ENCODE data around the gene ZNF789.

DNA sequence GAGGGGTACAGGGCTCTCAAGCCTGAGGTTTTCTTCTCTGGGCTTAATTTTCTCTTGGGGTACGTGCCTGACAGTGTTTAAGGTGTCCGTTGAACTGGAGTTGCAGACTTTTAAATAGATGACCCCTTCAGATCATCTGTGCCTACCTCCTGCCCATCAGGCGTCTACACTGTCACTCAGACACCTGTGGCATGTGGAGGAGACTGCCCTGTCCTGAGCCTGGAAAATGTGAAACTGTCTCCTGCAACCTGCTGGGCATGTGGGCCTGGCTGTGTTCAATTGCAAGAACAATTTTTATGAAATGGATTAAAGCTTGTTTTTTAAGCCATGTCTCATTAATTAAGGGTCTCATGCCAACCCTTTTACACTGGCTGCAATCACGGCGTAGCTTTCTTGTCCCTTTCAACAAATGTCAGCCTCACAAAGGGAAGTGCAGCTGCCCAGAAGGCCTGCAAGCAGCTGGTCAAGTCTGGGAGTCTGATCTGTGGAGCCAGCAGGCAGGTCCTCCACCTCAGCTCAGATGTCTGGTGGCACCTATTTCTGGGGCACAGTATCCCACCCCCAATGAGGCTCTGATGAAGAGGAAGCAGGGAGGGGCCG lies 15.5 kb upstream of the ZNF789 start:
- TF ChIP-seq EP300 (IDR thresholded peaks at IDR 0.05; ENCODE audit: borderline replicate concordance in 1 of 2, low read depth in 1 of 2, low read length in 1 of 2) (no peak), RFX5 (IDR thresholded peaks at IDR 0.05; ENCODE audit: low read length) (no peak), POLR2AphosphoS5 (IDR thresholded peaks at IDR 0.05; ENCODE audit: low read depth, low read length) (no peak; the same call in 1 of the 2 replicates), CHD2 (IDR thresholded peaks at IDR 0.05; ENCODE audit: low read length, partially characterized antibody) (no peak), NRF1 (IDR thresholded peaks at IDR 0.05; ENCODE audit: low read depth, low read length) (no peak), ELF1 (IDR thresholded peaks at IDR 0.05) (no peak), YY1 (IDR thresholded peaks at IDR 0.05; ENCODE audit: low read depth) (no peak), TCF12 (IDR thresholded peaks at IDR 0.05) (no peak), EZH2phosphoT487 (IDR thresholded peaks at IDR 0.05; ENCODE audit: borderline replicate concordance, low read depth) (no peak)
- TF ChIP-seq, protein P1, sequence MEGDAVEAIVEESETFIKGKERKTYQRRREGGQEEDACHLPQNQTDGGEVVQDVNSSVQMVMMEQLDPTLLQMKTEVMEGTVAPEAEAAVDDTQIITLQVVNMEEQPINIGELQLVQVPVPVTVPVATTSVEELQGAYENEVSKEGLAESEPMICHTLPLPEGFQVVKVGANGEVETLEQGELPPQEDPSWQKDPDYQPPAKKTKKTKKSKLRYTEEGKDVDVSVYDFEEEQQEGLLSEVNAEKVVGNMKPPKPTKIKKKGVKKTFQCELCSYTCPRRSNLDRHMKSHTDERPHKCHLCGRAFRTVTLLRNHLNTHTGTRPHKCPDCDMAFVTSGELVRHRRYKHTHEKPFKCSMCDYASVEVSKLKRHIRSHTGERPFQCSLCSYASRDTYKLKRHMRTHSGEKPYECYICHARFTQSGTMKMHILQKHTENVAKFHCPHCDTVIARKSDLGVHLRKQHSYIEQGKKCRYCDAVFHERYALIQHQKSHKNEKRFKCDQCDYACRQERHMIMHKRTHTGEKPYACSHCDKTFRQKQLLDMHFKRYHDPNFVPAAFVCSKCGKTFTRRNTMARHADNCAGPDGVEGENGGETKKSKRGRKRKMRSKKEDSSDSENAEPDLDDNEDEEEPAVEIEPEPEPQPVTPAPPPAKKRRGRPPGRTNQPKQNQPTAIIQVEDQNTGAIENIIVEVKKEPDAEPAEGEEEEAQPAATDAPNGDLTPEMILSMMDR (IDR thresholded peaks at IDR 0.05) = no peak
- TF ChIP-seq, protein P2, sequence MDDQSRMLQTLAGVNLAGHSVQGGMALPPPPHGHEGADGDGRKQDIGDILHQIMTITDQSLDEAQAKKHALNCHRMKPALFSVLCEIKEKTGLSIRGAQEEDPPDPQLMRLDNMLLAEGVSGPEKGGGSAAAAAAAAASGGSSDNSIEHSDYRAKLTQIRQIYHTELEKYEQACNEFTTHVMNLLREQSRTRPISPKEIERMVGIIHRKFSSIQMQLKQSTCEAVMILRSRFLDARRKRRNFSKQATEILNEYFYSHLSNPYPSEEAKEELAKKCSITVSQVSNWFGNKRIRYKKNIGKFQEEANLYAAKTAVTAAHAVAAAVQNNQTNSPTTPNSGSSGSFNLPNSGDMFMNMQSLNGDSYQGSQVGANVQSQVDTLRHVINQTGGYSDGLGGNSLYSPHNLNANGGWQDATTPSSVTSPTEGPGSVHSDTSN (IDR thresholded peaks at IDR 0.05) = peak; percentile 2; the same call in 1 of the 2 replicates
- TF ChIP-seq, protein P3, sequence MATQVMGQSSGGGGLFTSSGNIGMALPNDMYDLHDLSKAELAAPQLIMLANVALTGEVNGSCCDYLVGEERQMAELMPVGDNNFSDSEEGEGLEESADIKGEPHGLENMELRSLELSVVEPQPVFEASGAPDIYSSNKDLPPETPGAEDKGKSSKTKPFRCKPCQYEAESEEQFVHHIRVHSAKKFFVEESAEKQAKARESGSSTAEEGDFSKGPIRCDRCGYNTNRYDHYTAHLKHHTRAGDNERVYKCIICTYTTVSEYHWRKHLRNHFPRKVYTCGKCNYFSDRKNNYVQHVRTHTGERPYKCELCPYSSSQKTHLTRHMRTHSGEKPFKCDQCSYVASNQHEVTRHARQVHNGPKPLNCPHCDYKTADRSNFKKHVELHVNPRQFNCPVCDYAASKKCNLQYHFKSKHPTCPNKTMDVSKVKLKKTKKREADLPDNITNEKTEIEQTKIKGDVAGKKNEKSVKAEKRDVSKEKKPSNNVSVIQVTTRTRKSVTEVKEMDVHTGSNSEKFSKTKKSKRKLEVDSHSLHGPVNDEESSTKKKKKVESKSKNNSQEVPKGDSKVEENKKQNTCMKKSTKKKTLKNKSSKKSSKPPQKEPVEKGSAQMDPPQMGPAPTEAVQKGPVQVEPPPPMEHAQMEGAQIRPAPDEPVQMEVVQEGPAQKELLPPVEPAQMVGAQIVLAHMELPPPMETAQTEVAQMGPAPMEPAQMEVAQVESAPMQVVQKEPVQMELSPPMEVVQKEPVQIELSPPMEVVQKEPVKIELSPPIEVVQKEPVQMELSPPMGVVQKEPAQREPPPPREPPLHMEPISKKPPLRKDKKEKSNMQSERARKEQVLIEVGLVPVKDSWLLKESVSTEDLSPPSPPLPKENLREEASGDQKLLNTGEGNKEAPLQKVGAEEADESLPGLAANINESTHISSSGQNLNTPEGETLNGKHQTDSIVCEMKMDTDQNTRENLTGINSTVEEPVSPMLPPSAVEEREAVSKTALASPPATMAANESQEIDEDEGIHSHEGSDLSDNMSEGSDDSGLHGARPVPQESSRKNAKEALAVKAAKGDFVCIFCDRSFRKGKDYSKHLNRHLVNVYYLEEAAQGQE (IDR thresholded peaks at IDR 0.05; ENCODE audit: low read depth, low read length) = no peak
